Small intestine (tissue), 7 donors: Measurements from ENCODE around the gene DENND4B. TPM values are rescaled to one million over a fixed set of nuclear protein-coding genes. Genes with fewer than 3 reads are reported as not detected.

Source experiments
- DNase-seq, 2 donors: peaks; one replicate each; pipeline versions ENCODE4 v3.0.0 to v3.0.0-alpha.2; 2013
- FAIRE-seq: peaks from 2 replicates; lab custom pipeline; 2012; peaks lifted over from hg19 to GRCh38; lab: Jason Lieb, UNC
- H3K27ac ChIP-seq, 3 donors: one replicate each; pipeline ENCODE4 v1.5.1; 2013; ENCODE audit warnings: low read length in 2 of 3, mild to moderate bottlenecking in 2 of 3, control low read depth in 1 of 3, inconsistent platforms in 1 of 3, low read depth in 1 of 3, moderate library complexity in 1 of 3
- H3K27me3 ChIP-seq, 3 donors: one replicate each; pipeline ENCODE4 v1.6.1; 2013; ENCODE audit warnings: low read length in 3 of 3, inconsistent platforms in 1 of 3; ENCODE audit not compliant: control insufficient read depth in 3 of 3, insufficient read depth in 3 of 3
- H3K36me3 ChIP-seq, 3 donors: one replicate each; pipeline ENCODE4 v1.6.1; 2013; ENCODE audit warnings: low read length in 3 of 3, inconsistent platforms in 1 of 3, low read depth in 1 of 3, mild to moderate bottlenecking in 1 of 3, moderate library complexity in 1 of 3; ENCODE audit not compliant: control insufficient read depth in 3 of 3, insufficient read depth in 2 of 3
- H3K4me1 ChIP-seq, 3 donors: one replicate each; pipeline ENCODE4 v1.6.1; 2013; ENCODE audit warnings: low read length in 2 of 3, inconsistent platforms in 1 of 3, low read depth in 1 of 3, mild to moderate bottlenecking in 1 of 3, moderate library complexity in 1 of 3; ENCODE audit not compliant: control insufficient read depth in 3 of 3, insufficient read depth in 2 of 3
- H3K4me3 ChIP-seq, 3 donors: one replicate each; pipeline ENCODE4 v1.5.1; 2013; ENCODE audit warnings: low read length in 3 of 3, control low read depth in 1 of 3, inconsistent platforms in 1 of 3, low read depth in 1 of 3, mild to moderate bottlenecking in 1 of 3, moderate library complexity in 1 of 3
- H3K9me3 ChIP-seq, 2 donors: one replicate each; pipeline ENCODE4 v1.6.1; 2013; ENCODE audit warnings: low read depth in 1 of 2, low read length in 1 of 2; ENCODE audit not compliant: control insufficient read depth in 2 of 2, insufficient read depth in 1 of 2
- WGBS, 3 donors: extraction: QIAGEN DNeasy Blood & Tissue Kit; methylation state at CpG; one replicate each; pipeline ENCODE4 v1.1.7; 2013; 5-methylcytosine and 5-hydroxymethylcytosine counted together
- polyA plus RNA-seq, 4 donors: library from polyadenylated mRNA; stranded (reverse) in 3 of 4; unstranded in 1 of 4; fragments of 200-250 nt in 3 of 4; fragments of 120-200 nt in 1 of 4; gene quantifications; one replicate each; pipeline versions ENCODE4 v1.2.1 to v1.2.3, GENCODE V29; 2013
- donor health status: healthy with polysubstance abuse.
- donor health status: control.
- donor health status: control.
- donor health status: Bipolar disorder and iron deficiency.
- donor health status: healthy.

The DENND4B gene
- polyA plus RNA-seq, 4 donors = 18.9 to 35.6 (median 20.3) TPM

DNA sequence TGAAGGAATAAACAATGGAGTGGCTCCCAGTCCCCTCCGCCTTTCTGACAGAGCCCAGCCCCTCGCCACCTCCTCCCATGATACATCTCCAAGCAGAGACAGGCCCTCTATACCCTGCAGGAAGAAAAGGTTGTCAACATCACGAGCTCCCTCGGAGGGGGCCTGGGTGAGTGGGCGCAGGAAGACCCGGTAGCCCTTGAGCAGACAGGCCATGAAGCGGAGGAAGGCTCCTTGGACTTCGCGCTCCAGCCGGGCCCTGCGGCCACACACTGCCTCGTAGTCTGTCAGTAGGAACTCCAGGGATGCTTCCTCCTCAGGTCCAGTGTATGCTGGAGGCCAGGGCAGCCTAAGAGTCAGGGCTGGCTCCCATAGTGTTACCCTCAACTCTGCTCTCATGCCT, 7.0 kb downstream of the DENND4B start:
- no peaks in the 10 kb centered on the region for H3K4me1 ChIP-seq
- H3K27ac ChIP-seq = no peak overlapping the region
- no peak overlapping the region for H3K4me3 ChIP-seq
- FAIRE-seq (no peak), DNase-seq (no peak)
- peaks cover 9 to 87% (median 25%) of the 10 kb centered on the region in 3 donors for H3K36me3 ChIP-seq
- H3K27me3 ChIP-seq = no peaks in the 10 kb centered on the region
- H3K9me3 ChIP-seq = no peaks in the 10 kb centered on the region
- 96 to 97% (median 96%) methylated on average over 12 of the region's 12 CpGs for WGBS, 3 donors

- H3K4me3 ChIP-seq = no peak overlapping the region
- peaks cover 9 to 88% (median 28%) of the 10 kb centered on the region in 3 donors for H3K36me3 ChIP-seq
- DNase-seq = no peak
- 96 to 98% (median 97%) methylated on average over 3 of the region's 3 CpGs for WGBS, 3 donors
- H3K9me3 ChIP-seq = no peaks in the 10 kb centered on the region
- FAIRE-seq = no peak
- no peaks in the 10 kb centered on the region for H3K27me3 ChIP-seq
- H3K4me1 ChIP-seq = no peaks in the 10 kb centered on the region
- no peak overlapping the region for H3K27ac ChIP-seq
Observed at GRCh38 chr1:153938996-153939395, 7.5 kb downstream of the DENND4B start.

- Histone ChIP-seq H3K9me3 (no peaks in the 10 kb centered on the region), H3K4me3 (no peak overlapping the region), H3K36me3 (peaks cover 17 to 91% (median 37%) of the 10 kb centered on the region in 3 donors), H3K27me3 (no peaks in the 10 kb centered on the region), H3K4me1 (no peaks in the 10 kb centered on the region), H3K27ac (no peak overlapping the region)
- 97 to 98% (median 98%) methylated on average over 10 of the region's 10 CpGs for WGBS, 3 donors
- FAIRE-seq (no peak), DNase-seq (no peak)
Observed at GRCh38 chr1:153937331-153937730, 9.2 kb downstream of the DENND4B start.

DNA sequence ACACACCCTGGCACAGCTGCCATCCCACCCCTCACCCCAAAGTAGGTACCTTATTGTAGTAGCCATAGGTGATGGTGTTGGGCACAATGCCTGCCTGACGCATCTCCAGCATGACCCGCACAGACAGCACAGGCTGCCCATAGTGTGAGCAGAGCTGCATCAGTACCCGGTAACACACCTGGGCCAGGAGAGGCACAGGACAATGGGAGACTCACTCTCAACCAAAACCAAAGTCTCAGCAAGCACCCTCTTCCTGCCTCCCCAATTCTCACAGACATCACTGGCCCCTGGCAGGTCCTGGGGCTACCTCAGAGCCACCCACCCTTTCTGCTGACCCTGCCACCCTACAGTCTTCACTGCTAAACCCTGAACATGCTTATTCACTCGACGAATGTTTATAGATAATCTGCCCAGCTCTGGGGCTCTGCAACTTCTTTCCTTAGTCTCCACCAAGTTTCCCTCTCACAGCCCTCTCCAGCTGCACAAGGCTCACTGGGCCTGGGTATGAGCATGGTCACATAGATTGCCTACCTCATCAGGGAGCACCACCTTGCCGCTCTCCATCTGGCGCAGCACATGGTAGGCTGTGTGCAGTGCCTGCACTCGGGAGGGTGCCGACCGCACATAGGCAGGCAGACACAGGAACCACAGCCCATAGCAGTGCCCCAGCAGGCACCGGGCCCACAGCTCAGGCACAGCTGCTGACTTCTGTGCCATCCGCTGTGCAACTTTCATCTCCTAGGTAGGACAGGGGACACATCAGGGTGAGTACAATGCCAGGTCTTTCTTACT, 10.3 kb downstream of the DENND4B start:
- Histone ChIP-seq H3K27ac (no peak overlapping the region), H3K4me1 (no peaks in the 10 kb centered on the region), H3K36me3 (peaks cover 20 to 86% (median 37%) of the 10 kb centered on the region in 3 donors), H3K9me3 (no peaks in the 10 kb centered on the region), H3K27me3 (no peaks in the 10 kb centered on the region), H3K4me3 (no peak overlapping the region)
- WGBS, 3 donors = 96 to 98% (median 97%) methylated on average over 12 of the region's 12 CpGs
- FAIRE-seq (no peak), DNase-seq (no peak)

DNA sequence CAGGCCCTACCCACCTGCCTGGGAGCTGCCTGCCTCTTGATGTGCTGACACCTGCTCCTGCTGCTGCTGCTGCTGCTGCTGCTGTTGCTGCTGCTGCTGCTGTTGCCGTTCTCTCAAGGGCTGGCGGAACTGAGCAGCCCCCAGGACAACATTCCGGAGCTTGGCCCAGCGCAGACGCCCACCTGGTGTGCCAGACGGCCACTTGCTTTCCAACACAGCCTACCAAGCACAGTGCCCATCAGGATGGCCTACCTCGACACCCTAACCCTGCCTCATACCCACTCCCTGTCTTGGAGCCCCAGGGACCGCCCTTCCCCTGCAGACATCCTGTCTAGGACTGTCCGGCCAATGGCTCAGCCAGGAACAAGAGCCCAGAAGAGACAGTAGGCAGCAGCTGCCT, 11.8 kb downstream of the DENND4B start:
- Histone ChIP-seq H3K9me3 (no peaks in the 10 kb centered on the region), H3K27me3 (no peaks in the 10 kb centered on the region), H3K4me1 (no peaks in the 10 kb centered on the region), H3K27ac (no peak overlapping the region), H3K36me3 (peaks cover 20 to 83% (median 25%) of the 10 kb centered on the region in 3 donors), H3K4me3 (no peak overlapping the region)
- 93 to 97% (median 96%) methylated on average over 9 of the region's 9 CpGs for WGBS, 3 donors
- FAIRE-seq (no peak), DNase-seq (no peak)

GRCh38 chr1:153933955-153934354, 12.6 kb downstream of the DENND4B start:
- Histone ChIP-seq H3K4me3 (no peak overlapping the region), H3K9me3 (no peaks in the 10 kb centered on the region), H3K27ac (no peak overlapping the region), H3K4me1 (no peaks in the 10 kb centered on the region), H3K27me3 (no peaks in the 10 kb centered on the region), H3K36me3 (peaks cover 16 to 83% (median 25%) of the 10 kb centered on the region in 3 donors)
- no peak for FAIRE-seq
- 91 to 100% (median 96%) methylated on average over 11 of the region's 11 CpGs for WGBS, 3 donors
- no peak for DNase-seq

GRCh38 chr1:153933430-153933829, 13.1 kb downstream of the DENND4B start:
- Histone ChIP-seq H3K4me3 (no peak overlapping the region), H3K4me1 (no peaks in the 10 kb centered on the region), H3K9me3 (no peaks in the 10 kb centered on the region), H3K27ac (no peak overlapping the region), H3K27me3 (no peaks in the 10 kb centered on the region), H3K36me3 (peaks cover 16 to 81% (median 25%) of the 10 kb centered on the region in 3 donors)
- 91 to 97% (median 96%) methylated on average over 14 of the region's 14 CpGs for WGBS, 3 donors
- DNase-seq (no peak), FAIRE-seq (no peak)

GRCh38 chr1:153932156-153933131, 14.1 kb downstream of the DENND4B start:
- Histone ChIP-seq H3K36me3 (peaks cover 16 to 76% (median 25%) of the 10 kb centered on the region in 3 donors), H3K9me3 (no peaks in the 10 kb centered on the region), H3K4me1 (no peaks in the 10 kb centered on the region), H3K27me3 (no peaks in the 10 kb centered on the region), H3K27ac (no peak overlapping the region), H3K4me3 (no peak overlapping the region)
- FAIRE-seq (no peak), DNase-seq (no peak)
- WGBS, 3 donors = 95 to 97% (median 97%) methylated on average over 16 to 18 of the region's 18 CpGs
